Rectal smooth muscle tissue (tissue), 1 donor: ENCODE data around the gene CYP2J2.
"Not testable (repeated sequence)": the region's sequence is repeated elsewhere in the genome, so short reads cannot be mapped to it uniquely, and the experiment has no call there.

ENCODE experiments used
- H3K27ac ChIP-seq: one replicate; pipeline ENCODE4 v1.7.0; 2013; ENCODE audit warnings: low read depth, low read length, inconsistent platforms
- H3K27me3 ChIP-seq: one replicate; pipeline ENCODE4 v1.7.0; 2013; ENCODE audit warnings: low read length; ENCODE audit not compliant: control insufficient read depth, insufficient read depth
- H3K36me3 ChIP-seq: one replicate; pipeline ENCODE4 v1.7.0; 2013; ENCODE audit warnings: low read length; ENCODE audit not compliant: control insufficient read depth, insufficient read depth
- H3K4me1 ChIP-seq: one replicate; pipeline ENCODE4 v1.7.0; 2013; ENCODE audit warnings: low read length; ENCODE audit not compliant: control insufficient read depth, insufficient read depth
- H3K4me3 ChIP-seq: one replicate; pipeline ENCODE4 v1.7.0; 2013; ENCODE audit warnings: low read length
- H3K9ac ChIP-seq: one replicate; pipeline ENCODE4 v1.7.0; 2013; ENCODE audit warnings: low read length

The CYP2J2 gene

DNA sequence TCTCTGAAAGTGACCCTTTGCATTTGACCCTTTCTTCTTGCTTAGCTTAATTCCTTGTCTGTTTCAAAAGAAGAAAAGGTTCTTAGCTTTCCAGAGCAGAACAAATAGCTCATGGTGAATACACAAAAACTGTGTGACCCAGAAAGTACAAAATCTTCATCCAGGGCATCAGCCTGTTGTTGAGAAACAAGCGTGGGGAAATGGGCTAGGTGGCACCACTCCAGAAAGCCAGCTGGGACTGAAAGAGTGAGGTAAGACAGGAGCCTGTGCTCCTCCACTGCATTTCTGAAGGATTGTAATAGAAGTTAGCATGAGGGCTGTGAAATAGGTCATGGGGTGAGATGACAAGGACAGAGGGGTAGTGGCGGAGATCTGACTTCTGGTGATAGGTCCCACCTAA, 45.8 kb downstream of the CYP2J2 start:
- H3K9ac ChIP-seq: no peak overlapping the region
- no peak overlapping the region for H3K27ac ChIP-seq

DNA sequence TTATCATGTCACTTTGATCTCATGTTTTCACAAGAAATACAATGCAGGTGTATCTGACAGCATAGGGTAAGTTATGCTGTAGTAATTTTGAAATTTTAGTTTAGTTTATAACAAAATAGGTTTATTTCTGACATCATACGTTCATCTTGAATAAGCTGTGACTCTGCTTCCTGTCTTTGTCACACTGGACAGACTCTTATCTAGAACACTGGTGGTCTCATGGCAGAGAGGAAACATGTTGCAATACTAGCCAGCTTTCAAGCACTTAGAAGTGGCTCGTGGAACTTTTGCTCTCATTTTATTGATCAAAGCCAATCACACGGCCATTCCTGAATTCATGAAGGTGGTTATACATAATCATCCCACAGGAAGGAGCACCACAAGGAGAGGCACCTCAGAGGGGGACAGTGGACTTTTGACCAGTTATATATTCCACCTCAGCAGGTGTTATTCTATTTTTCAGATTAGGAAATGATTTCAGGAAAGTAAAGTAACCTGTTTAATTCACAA, 46.5 kb downstream of the CYP2J2 start:
- Histone ChIP-seq H3K9ac (no peak overlapping the region), H3K36me3 (no peaks in the 10 kb centered on the region), H3K4me1 (no peaks in the 10 kb centered on the region), H3K27me3 (no peaks in the 10 kb centered on the region), H3K4me3 (no peak overlapping the region), H3K27ac (no peak overlapping the region)

More for the DNA sequence above, 45.8 kb downstream of the CYP2J2 start:
- no peak overlapping the region for H3K4me3 ChIP-seq
- no peaks in the 10 kb centered on the region for H3K36me3 ChIP-seq
- H3K4me1 ChIP-seq: no peaks in the 10 kb centered on the region
- no peaks in the 10 kb centered on the region for H3K27me3 ChIP-seq

DNA sequence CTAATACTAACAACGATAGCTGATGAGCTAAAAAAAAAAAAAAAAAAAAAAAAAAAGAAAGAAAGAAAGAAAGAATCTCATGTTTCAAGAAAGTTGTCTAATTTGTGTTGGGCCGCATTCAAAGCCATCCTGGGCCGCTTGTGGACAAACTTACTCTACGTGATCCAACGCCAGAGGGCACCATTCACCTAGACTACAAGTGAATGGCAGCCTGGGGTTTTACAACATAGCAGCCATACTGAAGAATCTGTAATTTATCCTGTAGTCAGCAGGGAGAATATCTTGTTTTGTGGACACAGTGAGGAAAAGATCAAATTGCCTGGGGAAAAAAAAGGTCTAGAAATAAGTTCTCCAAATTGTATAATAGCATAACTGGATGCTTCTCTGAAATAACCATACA, 47.0 kb downstream of the CYP2J2 start:
- no peak overlapping the region for H3K27ac ChIP-seq
- no peaks in the 10 kb centered on the region for H3K4me1 ChIP-seq
- H3K9ac ChIP-seq: no peak overlapping the region
- no peak overlapping the region for H3K4me3 ChIP-seq
- H3K36me3 ChIP-seq: no peaks in the 10 kb centered on the region
- no peaks in the 10 kb centered on the region for H3K27me3 ChIP-seq

DNA sequence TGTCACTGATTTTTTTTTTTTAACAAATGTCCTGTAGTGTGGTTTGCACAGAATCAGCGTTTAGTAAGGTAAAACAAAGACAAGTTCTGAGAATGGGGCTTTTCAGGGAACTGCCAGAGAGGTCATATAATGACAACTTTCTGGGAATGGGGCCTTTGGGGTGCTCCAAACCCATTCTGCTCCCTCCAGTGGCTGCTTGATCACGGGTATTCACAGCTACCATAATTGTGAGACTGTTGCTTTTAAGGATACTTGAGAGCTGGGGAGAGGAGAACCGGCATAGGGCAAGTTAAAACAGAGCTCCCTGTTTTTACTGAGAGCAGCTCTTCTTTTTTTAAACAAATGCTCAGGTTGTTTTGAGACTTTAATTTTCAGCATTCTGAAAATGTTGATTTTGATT, 48.2 kb downstream of the CYP2J2 start:
- Histone ChIP-seq H3K36me3 (no peaks in the 10 kb centered on the region), H3K27me3 (no peaks in the 10 kb centered on the region), H3K27ac (no peak overlapping the region), H3K9ac (no peak overlapping the region), H3K4me3 (no peak overlapping the region), H3K4me1 (no peaks in the 10 kb centered on the region)

DNA sequence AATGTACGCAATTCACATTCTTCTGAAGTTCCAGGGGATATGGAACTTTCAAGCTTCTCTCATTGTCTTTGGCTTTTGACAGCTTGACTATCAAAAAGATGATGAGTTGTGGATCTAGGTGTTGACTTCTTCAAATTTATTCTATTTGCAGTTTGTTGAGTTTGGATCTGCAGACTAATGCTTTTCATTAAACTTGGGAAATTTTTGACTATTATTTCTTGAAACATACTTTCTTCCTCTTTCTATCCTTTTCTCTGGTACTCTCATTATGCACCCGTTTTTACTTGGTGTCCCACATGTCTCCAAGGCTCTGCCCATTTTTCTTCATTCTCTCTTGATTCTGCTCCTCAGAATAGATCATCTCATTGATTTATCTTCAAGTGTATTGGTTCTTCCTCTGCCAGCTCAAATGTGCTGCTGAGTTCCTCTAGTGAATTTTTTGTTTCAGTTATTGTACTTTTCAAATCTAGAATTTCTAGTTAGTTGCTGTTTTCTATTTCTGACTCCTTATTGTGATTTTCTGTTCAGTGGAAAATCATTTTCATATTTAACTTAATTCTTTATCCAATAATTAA, 49.4 kb downstream of the CYP2J2 start:
- no peak overlapping the region for H3K4me3 ChIP-seq
- no peak overlapping the region for H3K27ac ChIP-seq
- no peaks in the 10 kb centered on the region for H3K36me3 ChIP-seq
- H3K4me1 ChIP-seq: no peaks in the 10 kb centered on the region
- no peaks in the 10 kb centered on the region for H3K27me3 ChIP-seq
- no peak overlapping the region for H3K9ac ChIP-seq

DNA sequence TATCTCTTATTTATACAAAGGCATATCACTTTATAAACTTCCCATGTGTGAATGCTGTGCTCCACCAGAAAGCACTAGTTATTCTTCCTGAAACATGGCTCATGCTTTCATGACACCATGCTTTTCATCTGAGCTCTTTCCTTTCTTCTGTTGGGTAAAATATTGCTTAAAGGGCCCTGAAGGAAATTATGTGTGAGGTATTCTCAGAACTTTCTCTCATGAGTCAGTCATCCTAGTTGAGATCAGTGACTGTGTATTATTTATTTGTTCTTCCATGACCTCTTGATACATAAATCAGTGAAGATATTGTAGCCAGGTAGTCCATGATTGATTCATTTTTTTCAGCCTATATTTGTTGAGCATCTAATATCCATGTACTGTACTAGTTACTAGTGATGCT, 54.8 kb downstream of the CYP2J2 start:
- no peaks in the 10 kb centered on the region for H3K4me1 ChIP-seq
- no peak overlapping the region for H3K4me3 ChIP-seq
- H3K27ac ChIP-seq: no peak overlapping the region
- no peaks in the 10 kb centered on the region for H3K36me3 ChIP-seq
- no peaks in the 10 kb centered on the region for H3K27me3 ChIP-seq
- H3K9ac ChIP-seq: no peak overlapping the region

DNA sequence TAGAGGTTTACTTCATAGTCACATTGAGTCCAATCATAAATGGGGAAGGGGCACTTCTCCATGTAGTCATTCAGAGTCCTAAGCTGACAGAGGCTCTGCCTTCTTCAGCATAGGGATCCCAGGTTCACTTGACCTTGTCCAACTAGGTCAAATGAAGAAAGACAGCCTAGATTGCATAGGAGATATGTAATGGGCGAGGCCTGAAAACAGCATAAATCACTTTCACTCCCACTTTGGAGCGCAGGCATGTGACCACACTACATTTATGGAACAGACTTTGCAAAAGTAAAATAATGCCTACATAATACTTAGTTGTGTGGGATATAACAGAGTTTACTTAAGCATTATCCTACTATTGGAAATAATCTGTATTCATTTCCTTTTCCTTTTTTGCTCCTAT, 60.1 kb downstream of the CYP2J2 start:
- peaks cover 2% of the 10 kb centered on the region for H3K36me3 ChIP-seq
- no peak overlapping the region for H3K9ac ChIP-seq
- no peak overlapping the region for H3K27ac ChIP-seq
- H3K4me1 ChIP-seq: no peaks in the 10 kb centered on the region
- H3K27me3 ChIP-seq: no peaks in the 10 kb centered on the region
- no peak overlapping the region for H3K4me3 ChIP-seq

DNA sequence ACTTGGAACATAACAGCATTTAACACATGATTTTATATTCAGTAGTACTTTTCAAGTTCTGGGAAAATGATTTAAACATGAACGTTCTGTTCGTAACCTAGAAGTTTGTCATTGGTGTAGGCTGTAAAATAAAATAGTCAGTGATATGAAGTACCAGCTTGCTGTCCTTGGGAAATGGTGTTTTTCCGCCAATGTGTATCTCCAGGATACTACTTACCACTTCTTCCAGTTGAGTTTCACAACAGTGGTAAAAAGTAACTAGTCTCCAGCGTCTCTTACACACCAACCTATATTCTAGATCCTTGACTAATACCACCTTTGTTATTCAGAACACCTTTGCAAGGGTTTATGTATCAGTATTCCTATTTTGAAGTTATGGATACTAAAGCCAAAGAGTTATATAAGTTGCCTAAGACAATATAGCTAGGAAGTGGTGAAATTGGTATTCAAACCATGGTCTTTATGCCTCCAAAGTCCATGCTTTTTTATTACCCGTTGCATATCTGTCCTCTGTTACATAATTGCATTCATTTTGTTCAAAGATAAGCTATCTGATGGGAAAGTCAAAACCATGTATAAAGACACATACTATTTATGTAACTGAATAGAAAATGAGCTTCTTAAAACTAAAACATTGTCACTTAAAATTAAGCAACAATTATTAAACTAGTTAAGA, 68.8 kb downstream of the CYP2J2 start:
- Histone ChIP-seq H3K4me3 (no peak overlapping the region), H3K36me3 (no peaks in the 10 kb centered on the region), H3K27ac (no peak overlapping the region)

DNA sequence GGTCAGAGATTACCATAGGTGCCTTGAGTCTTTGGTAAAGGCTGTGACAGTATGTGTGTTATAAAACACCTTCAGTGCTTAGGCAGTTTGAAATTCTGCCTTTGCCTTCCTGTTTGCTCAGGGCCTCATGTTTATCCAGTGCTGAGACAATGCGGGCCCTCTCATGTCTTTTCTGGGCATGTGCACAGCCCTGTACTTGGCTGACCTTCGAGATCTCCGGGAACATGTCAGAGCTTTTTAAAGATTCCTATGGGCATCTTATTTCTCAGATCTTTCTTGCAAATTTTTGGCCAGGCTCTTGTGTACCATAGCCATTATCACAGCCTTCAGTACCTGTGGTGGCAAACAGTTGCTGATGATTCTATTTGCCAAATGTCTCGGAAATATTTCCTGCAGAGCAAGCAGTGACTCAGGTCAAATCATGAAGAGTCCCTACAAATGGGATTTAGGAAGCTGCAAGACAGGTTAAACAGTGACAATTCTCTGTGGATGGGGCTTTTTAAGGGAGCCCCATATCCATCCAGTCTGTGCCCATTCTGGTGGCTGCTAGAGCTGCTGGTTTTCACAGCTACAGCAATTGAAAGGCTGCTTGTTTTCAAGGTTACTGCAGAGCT, 69.7 kb downstream of the CYP2J2 start:
- Histone ChIP-seq H3K9ac (no peak overlapping the region), H3K4me3 (no peak overlapping the region), H3K27ac (no peak overlapping the region), H3K36me3 (no peaks in the 10 kb centered on the region), H3K27me3 (no peaks in the 10 kb centered on the region), H3K4me1 (no peaks in the 10 kb centered on the region)

More for the DNA sequence above, 68.8 kb downstream of the CYP2J2 start:
- H3K4me1 ChIP-seq: no peaks in the 10 kb centered on the region
- H3K27me3 ChIP-seq: no peaks in the 10 kb centered on the region
- H3K9ac ChIP-seq: no peak overlapping the region

DNA sequence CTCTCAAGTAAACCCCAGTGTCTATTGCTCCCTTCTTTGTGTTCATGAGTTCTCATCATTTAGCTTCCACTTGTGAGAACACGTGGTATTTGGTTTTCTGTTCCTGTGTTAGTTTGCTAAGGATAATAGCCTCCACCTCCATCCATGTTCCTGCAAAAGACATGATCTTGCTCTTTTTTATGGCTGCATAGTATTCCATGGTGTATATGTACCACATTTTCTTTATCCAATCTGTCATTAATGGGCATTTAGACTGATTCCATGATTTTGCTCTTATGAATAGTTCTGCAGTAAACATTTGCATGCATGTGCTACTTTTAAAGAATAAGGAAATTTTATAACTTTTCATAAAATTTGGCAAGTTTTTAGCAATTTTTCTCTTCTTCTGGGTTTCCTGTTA, 71.3 kb downstream of the CYP2J2 start:
- not testable (repeated sequence) for H3K36me3 ChIP-seq, H3K4me3 ChIP-seq, H3K27me3 ChIP-seq, H3K4me1 ChIP-seq, H3K9ac ChIP-seq, H3K27ac ChIP-seq

DNA sequence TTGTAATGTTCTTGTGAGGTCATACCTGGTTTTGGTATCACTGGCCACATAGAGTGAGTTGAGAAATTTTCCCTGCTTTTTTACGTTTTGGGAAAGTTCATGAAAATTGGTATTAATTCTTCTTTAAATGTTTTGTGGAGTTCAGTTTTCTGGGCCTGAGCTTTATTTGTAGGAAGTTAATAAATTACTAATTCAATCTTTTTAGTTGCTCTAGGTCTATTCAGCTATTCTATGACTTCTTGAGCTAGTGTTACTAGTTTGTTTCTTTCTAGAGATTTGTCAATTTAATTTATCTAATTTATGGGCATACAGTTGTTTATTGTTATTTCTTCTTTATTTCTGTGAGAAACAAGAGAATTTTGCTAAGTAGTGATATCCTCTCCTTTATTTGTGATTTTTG, 74.5 kb downstream of the CYP2J2 start:
- Histone ChIP-seq H3K4me3 (no peak overlapping the region), H3K9ac (no peak overlapping the region), H3K4me1 (no peaks in the 10 kb centered on the region), H3K27me3 (no peaks in the 10 kb centered on the region), H3K27ac (no peak overlapping the region), H3K36me3 (no peaks in the 10 kb centered on the region)

DNA sequence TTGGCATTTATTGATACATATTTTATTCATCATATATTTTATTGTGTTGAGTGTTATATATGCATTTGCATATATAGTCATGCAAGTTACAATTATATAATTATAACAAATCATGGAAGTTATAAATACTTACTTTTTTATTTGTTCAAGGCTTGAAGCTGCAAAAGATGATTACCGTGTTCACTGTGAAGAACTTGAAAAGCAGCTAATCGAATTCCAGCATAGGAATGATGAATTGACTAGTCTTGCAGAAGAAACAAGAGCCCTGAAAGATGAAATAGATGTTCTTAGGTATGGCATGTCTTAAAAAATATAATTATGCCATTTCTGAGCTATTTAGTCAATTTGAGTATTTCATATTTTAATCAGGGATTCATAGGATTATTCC, 79.7 kb downstream of the CYP2J2 start:
- H3K36me3 ChIP-seq: no peaks in the 10 kb centered on the region
- no peaks in the 10 kb centered on the region for H3K4me1 ChIP-seq
- H3K9ac ChIP-seq: no peak overlapping the region
- no peak overlapping the region for H3K4me3 ChIP-seq
- no peak overlapping the region for H3K27ac ChIP-seq
- H3K27me3 ChIP-seq: no peaks in the 10 kb centered on the region
